ENCODE data around the gene ENPP1. TPM values are rescaled to one million over a fixed set of nuclear protein-coding genes. Genes with fewer than 3 reads are reported as not detected.

Gene ENPP1
- total RNA-seq, 6 experiments from 2014 or later: 27.5 to 61.6 (median 45.6) TPM

- Histone ChIP-seq H3K27ac (no peak overlapping the region), H3K4me1 (no peaks in the 10 kb centered on the region), H3K4me3 (no peak overlapping the region), H3K36me3 (peaks cover 0 to 93% (median 27%) of the 10 kb centered on the region in 4 donors), H3K9me3 (no peaks in the 10 kb centered on the region), H3K27me3 (no peaks in the 10 kb centered on the region)
- no peak for DNase-seq
- intact Hi-C loops (cut with DNase I): no loop called here
- no peak for TF ChIP-seq POLR2A (IDR thresholded peaks at IDR 0.05)
- TF ChIP-seq, protein P1, sequence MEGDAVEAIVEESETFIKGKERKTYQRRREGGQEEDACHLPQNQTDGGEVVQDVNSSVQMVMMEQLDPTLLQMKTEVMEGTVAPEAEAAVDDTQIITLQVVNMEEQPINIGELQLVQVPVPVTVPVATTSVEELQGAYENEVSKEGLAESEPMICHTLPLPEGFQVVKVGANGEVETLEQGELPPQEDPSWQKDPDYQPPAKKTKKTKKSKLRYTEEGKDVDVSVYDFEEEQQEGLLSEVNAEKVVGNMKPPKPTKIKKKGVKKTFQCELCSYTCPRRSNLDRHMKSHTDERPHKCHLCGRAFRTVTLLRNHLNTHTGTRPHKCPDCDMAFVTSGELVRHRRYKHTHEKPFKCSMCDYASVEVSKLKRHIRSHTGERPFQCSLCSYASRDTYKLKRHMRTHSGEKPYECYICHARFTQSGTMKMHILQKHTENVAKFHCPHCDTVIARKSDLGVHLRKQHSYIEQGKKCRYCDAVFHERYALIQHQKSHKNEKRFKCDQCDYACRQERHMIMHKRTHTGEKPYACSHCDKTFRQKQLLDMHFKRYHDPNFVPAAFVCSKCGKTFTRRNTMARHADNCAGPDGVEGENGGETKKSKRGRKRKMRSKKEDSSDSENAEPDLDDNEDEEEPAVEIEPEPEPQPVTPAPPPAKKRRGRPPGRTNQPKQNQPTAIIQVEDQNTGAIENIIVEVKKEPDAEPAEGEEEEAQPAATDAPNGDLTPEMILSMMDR (IDR thresholded peaks at IDR 0.05): no peak
- WGBS (ENCODE audit: insufficient coverage, low coverage, low lambda C conversion rate, missing lambda C conversion rate): 67% methylated on average over 3 of the region's 3 CpGs
- ATAC-seq: no peak
These were observed 61.0 kb downstream of the ENPP1 start for GRCh38 chr6:131868836-131869235.

DNA sequence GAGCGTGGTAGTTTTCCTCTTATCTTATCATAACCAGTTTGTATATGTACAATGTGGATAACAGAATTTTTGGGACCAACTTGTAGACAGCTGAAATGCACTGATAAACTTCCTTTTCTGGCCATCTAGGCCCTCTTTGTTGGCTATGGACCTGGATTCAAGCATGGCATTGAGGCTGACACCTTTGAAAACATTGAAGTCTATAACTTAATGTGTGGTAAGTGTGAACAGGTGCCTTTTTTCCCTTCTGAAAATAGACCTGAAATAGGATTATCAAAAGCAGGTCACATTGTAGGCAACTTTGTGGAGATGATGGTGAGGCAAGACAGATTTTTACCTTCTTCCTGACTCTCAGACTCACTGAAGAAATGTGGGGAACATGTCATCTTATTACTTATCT lies 67.8 kb downstream of the ENPP1 start:
- Histone ChIP-seq H3K27me3 (no peaks in the 10 kb centered on the region), H3K4me1 (no peaks in the 10 kb centered on the region), H3K36me3 (peaks cover 0 to 94% (median 27%) of the 10 kb centered on the region in 4 donors), H3K27ac (no peak overlapping the region), H3K9me3 (no peaks in the 10 kb centered on the region), H3K4me3 (no peak overlapping the region)
- DNase-seq (no peak), ATAC-seq (no peak)
- intact Hi-C loops (cut with DNase I): no loop called here
- 47% methylated on average over 1 of the region's 1 CpG for WGBS (ENCODE audit: insufficient coverage, low coverage, low lambda C conversion rate, missing lambda C conversion rate)
- no peak for TF ChIP-seq POLR2A (IDR thresholded peaks at IDR 0.05)
- TF ChIP-seq, protein P1 (IDR thresholded peaks at IDR 0.05): no peak

GRCh38 chr6:131876545-131876944 lies 68.7 kb downstream of the ENPP1 start:
- no peak for TF ChIP-seq POLR2A (IDR thresholded peaks at IDR 0.05)
- TF ChIP-seq, protein P1 (IDR thresholded peaks at IDR 0.05): no peak
- Histone ChIP-seq H3K9me3 (no peaks in the 10 kb centered on the region), H3K4me1 (no peaks in the 10 kb centered on the region), H3K4me3 (no peak overlapping the region), H3K36me3 (peaks cover 0 to 94% (median 30%) of the 10 kb centered on the region in 4 donors), H3K27me3 (no peaks in the 10 kb centered on the region), H3K27ac (no peak overlapping the region)
- DNase-seq (no peak), ATAC-seq (no peak)
- intact Hi-C loops (cut with DNase I): no loop called here

GRCh38 chr6:131877999-131878789 lies 70.4 kb downstream of the ENPP1 start:
- H3K36me3 ChIP-seq: peaks cover 0 to 97% (median 30%) of the 10 kb centered on the region in 4 donors
- H3K4me1 ChIP-seq: no peaks in the 10 kb centered on the region
- TF ChIP-seq, protein P1 (IDR thresholded peaks at IDR 0.05): no peak
- no peak for TF ChIP-seq POLR2A (IDR thresholded peaks at IDR 0.05)
- intact Hi-C loops (cut with DNase I): no loop called here
- WGBS (ENCODE audit: insufficient coverage, low coverage, low lambda C conversion rate, missing lambda C conversion rate): 83% methylated on average over 4 of the region's 4 CpGs
- no peaks in the 10 kb centered on the region for H3K27me3 ChIP-seq
- no peaks in the 10 kb centered on the region for H3K9me3 ChIP-seq
- DNase-seq: no peak
- peak in 1 of 4 donors; percentile 67 for ATAC-seq
- H3K27ac ChIP-seq: no peak overlapping the region
- H3K4me3 ChIP-seq: no peak overlapping the region
